WERI-Rb-1 (cell line): ENCODE results near the gene MGAT4C.
"Not testable (repeated sequence)": the region's sequence is repeated elsewhere in the genome, so short reads cannot be mapped to it uniquely, and the experiment has no call there.

Source experiments
- DNase-seq: peaks from one replicate; pipeline ENCODE4 v3.0.0-alpha.2; 2020
- H3K27ac ChIP-seq: fragments of 250-450 bp; sonication (Bioruptor Pico); 2 replicates; pipeline ENCODE4 v1.5.1; 2020; ENCODE audit warnings: mild to moderate bottlenecking, moderate library complexity
- H3K27me3 ChIP-seq: fragments of 250-450 bp; sonication (Bioruptor Pico); 2 replicates; pipeline ENCODE4 v1.5.1; 2021; ENCODE audit warnings: mild to moderate bottlenecking, low read depth, moderate library complexity; ENCODE audit not compliant: insufficient read depth, severe bottlenecking
- H3K36me3 ChIP-seq: fragments of 250-450 bp; sonication (Bioruptor Pico); 2 replicates; pipeline ENCODE4 v1.5.1; 2020; ENCODE audit warnings: mild to moderate bottlenecking, moderate library complexity
- H3K4me3 ChIP-seq: 2 replicates; pipeline ENCODE4 v1.5.1; 2011; ENCODE audit warnings: low read depth, mild to moderate bottlenecking, control low read depth, low read length
- H3K9me3 ChIP-seq: fragments of 250-450 bp; sonication (Bioruptor Pico); 2 replicates; pipeline ENCODE4 v1.5.1; 2021; ENCODE audit warnings: mild to moderate bottlenecking, moderate library complexity; ENCODE audit not compliant: severe bottlenecking
- TF ChIP-seq, protein P1 (sequence below): IDR thresholded peaks from 2 replicates; pipeline ENCODE4 v1.5.1; 2011; ENCODE audit warnings: low read depth, mild to moderate bottlenecking, control low read depth, inconsistent platforms, low read length

Gene MGAT4C

DNA sequence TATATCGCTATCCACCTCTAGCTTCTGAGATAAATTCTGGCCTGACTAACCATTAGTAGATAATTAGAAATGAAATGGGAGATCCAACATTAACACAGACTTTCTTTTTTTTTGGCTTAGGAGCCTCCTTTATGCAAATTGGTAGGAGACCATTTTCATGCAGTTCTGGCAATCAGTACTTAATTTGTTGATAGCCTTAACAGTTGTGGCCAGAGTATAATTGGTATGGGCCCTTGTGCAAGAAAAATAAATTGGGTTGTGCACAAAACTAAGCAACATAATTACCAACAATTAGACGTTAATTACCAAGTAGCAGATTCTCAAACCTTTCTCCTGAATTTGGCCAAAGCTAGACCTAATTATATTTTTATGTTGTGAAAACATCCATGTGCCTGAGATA lies 111.0 kb downstream of the MGAT4C start:
- TF ChIP-seq, protein P1, sequence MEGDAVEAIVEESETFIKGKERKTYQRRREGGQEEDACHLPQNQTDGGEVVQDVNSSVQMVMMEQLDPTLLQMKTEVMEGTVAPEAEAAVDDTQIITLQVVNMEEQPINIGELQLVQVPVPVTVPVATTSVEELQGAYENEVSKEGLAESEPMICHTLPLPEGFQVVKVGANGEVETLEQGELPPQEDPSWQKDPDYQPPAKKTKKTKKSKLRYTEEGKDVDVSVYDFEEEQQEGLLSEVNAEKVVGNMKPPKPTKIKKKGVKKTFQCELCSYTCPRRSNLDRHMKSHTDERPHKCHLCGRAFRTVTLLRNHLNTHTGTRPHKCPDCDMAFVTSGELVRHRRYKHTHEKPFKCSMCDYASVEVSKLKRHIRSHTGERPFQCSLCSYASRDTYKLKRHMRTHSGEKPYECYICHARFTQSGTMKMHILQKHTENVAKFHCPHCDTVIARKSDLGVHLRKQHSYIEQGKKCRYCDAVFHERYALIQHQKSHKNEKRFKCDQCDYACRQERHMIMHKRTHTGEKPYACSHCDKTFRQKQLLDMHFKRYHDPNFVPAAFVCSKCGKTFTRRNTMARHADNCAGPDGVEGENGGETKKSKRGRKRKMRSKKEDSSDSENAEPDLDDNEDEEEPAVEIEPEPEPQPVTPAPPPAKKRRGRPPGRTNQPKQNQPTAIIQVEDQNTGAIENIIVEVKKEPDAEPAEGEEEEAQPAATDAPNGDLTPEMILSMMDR: no peak
- no peaks in the 10 kb centered on the region for H3K36me3 ChIP-seq

DNA sequence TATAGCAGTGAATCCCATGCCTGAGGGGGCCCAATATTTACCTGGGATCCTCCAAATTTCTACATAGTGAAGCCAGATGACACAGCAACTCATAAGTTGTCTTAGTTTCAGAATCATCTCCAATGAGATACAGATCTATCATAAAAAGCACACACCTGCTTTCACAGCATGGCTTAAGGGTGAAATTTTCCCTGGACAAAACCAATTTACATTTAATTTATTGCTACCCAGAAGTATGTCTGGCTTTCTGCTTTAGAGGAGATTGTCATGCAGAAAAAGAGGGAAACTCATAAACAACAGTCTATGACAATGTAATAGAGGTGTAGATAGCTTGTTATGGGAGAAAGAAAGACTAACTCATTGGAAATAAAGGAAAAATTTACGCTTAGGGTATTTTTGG lies 113.0 kb downstream of the MGAT4C start:
- H3K4me3 ChIP-seq: no peak overlapping the region
- H3K9me3 ChIP-seq: no peaks in the 10 kb centered on the region
- TF ChIP-seq, protein P1: no peak
- no peaks in the 10 kb centered on the region for H3K27me3 ChIP-seq
- H3K27ac ChIP-seq: no peak overlapping the region
- no peaks in the 10 kb centered on the region for H3K36me3 ChIP-seq
- no peak for DNase-seq

More for the DNA sequence above, 111.0 kb downstream of the MGAT4C start:
- H3K4me3 ChIP-seq: no peak overlapping the region
- no peaks in the 10 kb centered on the region for H3K9me3 ChIP-seq
- H3K27me3 ChIP-seq: no peaks in the 10 kb centered on the region
- H3K27ac ChIP-seq: no peak overlapping the region
- no peak for DNase-seq

DNA sequence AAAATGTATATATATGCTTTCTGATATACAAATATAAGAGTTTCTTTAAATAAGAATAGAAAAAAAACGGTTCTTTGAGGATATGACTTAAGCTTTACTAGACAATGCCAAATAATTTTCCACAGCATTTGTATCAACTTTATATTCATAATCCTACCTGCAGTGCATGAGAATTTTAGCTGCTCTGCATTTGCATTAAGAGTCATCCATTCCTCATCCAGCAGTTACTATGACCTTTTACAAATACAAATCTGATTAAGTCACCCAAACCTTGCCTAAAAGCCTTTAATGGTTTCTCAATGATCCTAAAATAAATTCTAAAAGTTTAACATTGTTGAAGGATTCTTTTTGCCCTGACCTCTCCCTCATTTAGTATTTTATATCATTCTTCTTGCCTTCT lies 116.5 kb downstream of the MGAT4C start:
- H3K9me3 ChIP-seq: no peaks in the 10 kb centered on the region
- H3K4me3 ChIP-seq: no peak overlapping the region
- no peak overlapping the region for H3K27ac ChIP-seq
- no peaks in the 10 kb centered on the region for H3K27me3 ChIP-seq
- TF ChIP-seq, protein P1: no peak
- H3K36me3 ChIP-seq: no peaks in the 10 kb centered on the region
- no peak for DNase-seq

DNA sequence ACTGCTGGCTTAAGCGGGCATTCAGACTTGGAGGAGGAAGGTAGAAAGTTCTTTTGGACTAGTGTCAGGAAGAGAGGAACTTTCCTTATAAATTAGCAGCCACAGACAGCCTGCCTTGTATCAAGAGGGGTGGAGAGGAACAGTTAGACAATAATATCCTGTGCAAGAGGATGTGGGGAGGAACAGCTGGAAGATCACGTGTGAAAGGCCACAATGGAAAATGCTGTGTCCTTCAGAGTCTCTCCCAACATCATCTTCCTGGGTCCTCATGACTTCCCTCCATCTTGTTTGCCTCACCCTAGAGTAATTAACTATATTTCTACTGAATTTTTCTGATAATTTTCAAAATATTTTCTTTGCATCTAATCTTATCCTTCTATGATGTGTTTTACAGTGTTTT lies 117.4 kb downstream of the MGAT4C start:
- Histone ChIP-seq H3K36me3 (no peaks in the 10 kb centered on the region), H3K9me3 (no peaks in the 10 kb centered on the region), H3K27me3 (no peaks in the 10 kb centered on the region), H3K27ac (no peak overlapping the region), H3K4me3 (no peak overlapping the region)
- TF ChIP-seq, protein P1: no peak
- DNase-seq: no peak

DNA sequence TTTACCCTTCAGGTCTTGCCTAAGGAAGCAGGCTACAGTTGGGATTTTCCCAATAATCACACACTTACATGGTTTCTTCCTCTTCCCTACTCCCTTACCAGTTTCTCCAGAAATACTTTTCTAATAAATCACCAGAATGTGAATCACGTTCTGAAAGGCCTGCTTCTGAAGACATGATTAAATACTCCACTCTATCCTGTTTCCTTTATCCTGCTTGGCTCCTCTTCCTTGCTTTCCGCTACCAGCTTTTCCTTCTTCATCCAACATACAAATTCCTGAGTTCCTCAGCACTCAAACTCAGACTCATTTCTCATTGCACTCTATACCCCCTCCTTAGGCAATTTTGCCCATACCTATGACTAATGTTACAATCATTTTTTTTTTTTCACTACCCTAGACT lies 118.3 kb downstream of the MGAT4C start:
- Histone ChIP-seq H3K4me3 (no peak overlapping the region), H3K27me3 (no peaks in the 10 kb centered on the region), H3K36me3 (no peaks in the 10 kb centered on the region), H3K9me3 (no peaks in the 10 kb centered on the region), H3K27ac (no peak overlapping the region)
- TF ChIP-seq, protein P1: no peak
- DNase-seq: no peak

DNA sequence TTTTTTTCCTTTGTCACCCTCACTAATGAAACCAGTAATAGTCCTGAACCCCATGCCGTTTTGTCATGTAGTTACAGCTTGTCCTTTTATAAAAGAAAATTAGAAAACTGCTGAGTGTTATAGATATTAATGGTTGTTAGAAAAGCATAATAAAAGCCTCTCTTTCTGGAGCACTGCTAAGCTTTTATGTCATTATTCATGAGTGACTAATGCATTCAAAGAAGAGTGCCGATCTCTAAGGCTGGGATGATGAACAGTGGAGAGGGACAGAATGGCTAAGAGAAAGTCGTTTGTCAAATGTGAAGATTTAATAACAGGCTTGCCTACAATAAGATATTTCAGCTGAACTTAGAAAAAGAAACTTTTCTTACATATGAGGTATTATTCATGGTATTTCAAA lies 121.6 kb downstream of the MGAT4C start:
- Histone ChIP-seq H3K36me3 (no peaks in the 10 kb centered on the region), H3K27ac (no peak overlapping the region), H3K27me3 (no peaks in the 10 kb centered on the region), H3K9me3 (no peaks in the 10 kb centered on the region), H3K4me3 (no peak overlapping the region)
- DNase-seq: no peak
- TF ChIP-seq, protein P1: no peak

DNA sequence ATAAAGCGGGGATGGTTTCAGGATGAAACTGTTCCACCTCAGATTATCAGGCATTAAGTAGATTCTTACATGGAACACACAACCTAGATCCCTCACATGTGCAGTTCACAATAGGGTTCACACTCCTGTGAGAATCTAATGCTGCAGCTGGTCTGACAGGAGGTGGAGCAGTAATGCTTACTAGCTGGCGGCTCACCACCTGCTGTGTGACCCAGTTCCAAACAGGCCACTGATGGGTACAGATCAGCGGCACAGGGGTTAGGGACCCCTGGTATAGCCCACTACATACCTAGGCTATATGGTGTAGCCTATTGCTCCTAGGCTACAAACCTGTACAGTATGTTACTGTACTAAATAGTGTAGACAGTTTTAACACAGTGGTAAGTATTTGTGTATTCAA lies 129.3 kb downstream of the MGAT4C start:
- H3K27me3 ChIP-seq, H3K27ac ChIP-seq, H3K9me3 ChIP-seq, H3K36me3 ChIP-seq, H3K4me3 ChIP-seq: not testable (repeated sequence)
- peak; percentile 35 for DNase-seq
